SK-N-MC (cell line): ENCODE results near the gene ZSWIM4.

Experiments used
- EZH2 ChIP-seq: fragments of 200-600 bp; sonication (generic); IDR thresholded peaks from one replicate; pipeline ENCODE4 v1.6.1; 2017; ENCODE audit warnings: antibody characterized with exemption
- POLR2AphosphoS5 ChIP-seq: IDR thresholded peaks from 2 replicates; pipeline ENCODE4 v1.6.1; 2012; ENCODE audit warnings: mild to moderate bottlenecking, low read depth, low read length, borderline replicate concordance

DNA sequence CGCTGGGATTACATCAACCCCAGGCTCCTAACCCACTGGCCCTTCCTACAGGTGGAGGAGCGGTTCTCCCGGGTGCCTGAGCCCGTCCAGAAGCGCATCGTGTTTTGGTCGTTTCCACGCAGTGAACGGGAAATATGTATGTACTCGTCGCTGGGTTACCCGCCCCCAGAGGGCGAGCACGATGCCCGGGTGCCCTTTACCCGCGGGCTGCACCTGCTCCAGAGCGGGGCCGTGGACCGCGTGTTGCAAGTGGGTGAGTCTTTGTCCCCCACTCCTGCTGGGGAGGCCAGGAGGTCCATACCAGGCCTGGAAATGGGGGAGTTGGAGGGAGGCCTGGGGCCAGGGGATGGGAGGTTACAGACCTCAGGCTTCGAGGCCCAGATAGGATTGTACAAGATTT, 4.4 kb downstream of the ZSWIM4 start:
- TF ChIP-seq POLR2AphosphoS5 = no peak
- TF ChIP-seq EZH2 = no peak
